ENCODE data around the gene CPT1A. TPM values are rescaled to one million over a fixed set of nuclear protein-coding genes. Genes with fewer than 3 reads are reported as not detected.

Gene CPT1A
- total and polyA plus RNA-seq, 10 of the 15 experiments (the other 5 are each of a cell fraction or from before 2014, with no cell fraction given): 1.1 to 17.5 (median 6.0) TPM

- TF ChIP-seq E2F8 (IDR thresholded peaks at IDR 0.05; ENCODE audit: low read depth, partially characterized antibody): no peak
- TF ChIP-seq CHD1 (IDR thresholded peaks at IDR 0.05; ENCODE audit: low read depth, low read length): no peak
- TF ChIP-seq BCLAF1 (IDR thresholded peaks at IDR 0.05): no peak
- TF ChIP-seq POLR2AphosphoS2 (IDR thresholded peaks at IDR 0.05; ENCODE audit: low read depth, low read length): no peak
- no peak for TF ChIP-seq NR2F1 (conservative IDR thresholded peaks at IDR 0.05)
- no peak for TF ChIP-seq SMC3 (IDR thresholded peaks at IDR 0.05; ENCODE audit: borderline replicate concordance, low read length)
- no peak for TF ChIP-seq REST (IDR thresholded peaks at IDR 0.05; ENCODE audit: low read depth, low read length)
- no peak for TF ChIP-seq SMAD5 (IDR thresholded peaks at IDR 0.05; ENCODE audit: low read depth)
Observed at GRCh38 chr11:68774194-68774585, 67.5 kb downstream of the CPT1A start (continued).
